K562 treated with DMSO at 1 percent for 24 hours (cell line): ENCODE measurements around the gene ITGB1BP2. TPM values are rescaled to one million over a fixed set of nuclear protein-coding genes. Genes with fewer than 3 reads are reported as not detected.

Experiments
- total RNA-seq: library from RNA; unstranded; fragments of 300-600 nt; gene quantifications from 2 replicates; pipeline ENCODE4 v1.2.3, GENCODE V29; 2022; ENCODE audit warnings: low read depth; ENCODE audit not compliant: insufficient read depth

The ITGB1BP2 gene
- total RNA-seq = 0.72 TPM in 1 of 2 replicates, not detected in the other

GRCh38 chrX:71301195-71301924, at the start of gene ITGB1BP2:
TSS of gene ITGB1BP2 (plus strand) at chrX:71301750. CDS start at chrX:71301807, 57 bp downstream.

GRCh38 chrX:71254092-71254963, 47.2 kb upstream of the ITGB1BP2 start, which contains the start of gene ZMYM3:
TSS of gene ZMYM3 (minus strand) at chrX:71254140. CDS start at chrX:71253255, 885 bp downstream.

GRCh38 chrX:71283403-71284143, 18.0 kb upstream of the ITGB1BP2 start, which contains the start of gene NONO:
TSS of gene NONO (plus strand) at chrX:71283635. CDS start at chrX:71290638, 7,003 bp downstream.

Other genes with a start within 250 kb of the ITGB1BP2 start
- gene SNX12, start 233.4 kb upstream of the ITGB1BP2 start, total RNA-seq = 34.7 and 37.1 TPM in 2 replicates
- gene FOXO4, start 205.9 kb upstream of the ITGB1BP2 start, total RNA-seq = 23.0 and 29.0 TPM in 2 replicates
- gene CXorf65, start 195.0 kb upstream of the ITGB1BP2 start, total RNA-seq = 1.0 TPM in 1 of 2 replicates, not detected in the other
- gene IL2RG, start 190.2 kb upstream of the ITGB1BP2 start, total RNA-seq = 9.4 and 9.7 TPM in 2 replicates
- gene MED12, start 183.2 kb upstream of the ITGB1BP2 start, total RNA-seq = 31.6 and 35.0 TPM in 2 replicates
- 2.3 TPM in 2 replicates for gene NLGN3, start 156.9 kb upstream of the ITGB1BP2 start, total RNA-seq
- gene GJB1, start 78.5 kb upstream of the ITGB1BP2 start, total RNA-seq = not detected in 2 replicates
- gene ZMYM3, start 47.6 kb upstream of the ITGB1BP2 start, total RNA-seq = 25.1 and 27.4 TPM in 2 replicates
- 324 and 330 TPM in 2 replicates for gene NONO, start 18.1 kb upstream of the ITGB1BP2 start, total RNA-seq
- 15.4 and 17.9 TPM in 2 replicates for gene TAF1, start 64.6 kb downstream of the ITGB1BP2 start, total RNA-seq
- 45.8 and 46.7 TPM in 2 replicates for gene OGT, start 231.4 kb downstream of the ITGB1BP2 start, total RNA-seq